ENCODE measurements around the gene RITA1. TPM values are rescaled to one million over a fixed set of nuclear protein-coding genes. Genes with fewer than 3 reads are reported as not detected.

The RITA1 gene
- total RNA-seq, 1 experiment from 2014 or later: 20.7 TPM

GRCh38 chr12:113164014-113164413 is 21.5 kb upstream of the RITA1 start:
- CTCF ChIA-PET: no interaction called here
- H3K9ac ChIP-seq (ENCODE audit: low read length): no peak overlapping the region

GRCh38 chr12:113165521-113166450 is 19.7 kb upstream of the RITA1 start:
- ChIA-PET CTCF (interaction anchor here (0.9 to 1.3 kb wide), 2 partner anchors 9 to 13 kb away, joined by 3 read pairs; no protein-coding TSS in a partner anchor), POLR2A (no interaction called here), RAD21 (ENCODE audit: low non-redundant PET in 1 of 2, low total read pairs in 2 of 2, uncharacterized antibody in 2 of 2, unreplicated experiment in 2 of 2) (no interaction called here)
- Histone ChIP-seq H3K27ac (ENCODE audit: low read depth, low read length) (no peak overlapping the region), H3K27me3 (ENCODE audit: insufficient read depth, low read length) (no peaks in the 10 kb centered on the region), H2AFZ (ENCODE audit: low read depth, low read length, poor library complexity, severe bottlenecking) (no peak overlapping the region), H4K20me1 (ENCODE audit: insufficient read depth) (peaks cover 4% of the 10 kb centered on the region; the same call in 1 of the 2 replicates), H3K4me2 (ENCODE audit: low read length) (no peak overlapping the region), H3K9ac (ENCODE audit: low read length) (no peak overlapping the region), H3K9me3 (ENCODE audit: control insufficient read depth in 1 of 2, insufficient read depth in 1 of 2, low read depth in 1 of 2, low read length in 2 of 2) (no peaks in the 10 kb centered on the region), H3K4me1 (ENCODE audit: control insufficient read depth in 1 of 2, insufficient read depth in 2 of 2, low read length in 2 of 2) (peaks cover 0 to 10% of the 10 kb centered on the region in 2 experiments; a peak in 2 of 4 replicates), H3K9me2 (ENCODE audit: insufficient read depth) (no peaks in the 10 kb centered on the region), H3K79me2 (ENCODE audit: insufficient read depth, low read length) (peaks cover under 1% of the 10 kb centered on the region; the same call in 1 of the 2 replicates), H3K4me3 (replicated peaks in 1 of 2; ENCODE audit: low read depth in 1 of 2, low read length in 2 of 2) (no peak overlapping the region), H3K36me3 (ENCODE audit: control insufficient read depth in 1 of 2, insufficient read depth in 2 of 2, low read length in 2 of 2) (peaks cover 24 to 32% of the 10 kb centered on the region in 2 experiments)
- intact Hi-C loops (cut with micrococcal nuclease): no loop called here
- DNase-seq (ENCODE audit: low read depth, low spot score) (no peak), ATAC-seq (no peak)
- BruUV-seq (replicated peaks): no TSS peak
- TF ChIP-seq ELF1 (IDR thresholded peaks at IDR 0.05; ENCODE audit: borderline replicate concordance, low read depth) (no peak), CEBPB (IDR thresholded peaks at IDR 0.05; ENCODE audit: low read depth) (no peak), SIN3A (IDR thresholded peaks at IDR 0.05; ENCODE audit: low read depth) (no peak), TCF7L2 (IDR thresholded peaks at IDR 0.05; ENCODE audit: borderline replicate concordance, extremely low read depth, insufficient read depth, insufficient read length) (no peak), EZH2phosphoT487 (IDR thresholded peaks at IDR 0.05; ENCODE audit: borderline replicate concordance) (no peak), SP1 (IDR thresholded peaks at IDR 0.05; ENCODE audit: low read depth) (no peak), EGR1 (IDR thresholded peaks at IDR 0.05; ENCODE audit: low read depth) (no peak), SRF (IDR thresholded peaks at IDR 0.05; ENCODE audit: low read depth) (no peak), FOSL1 (IDR thresholded peaks at IDR 0.05; ENCODE audit: low read depth) (no peak), POLR2AphosphoS5 (IDR thresholded peaks at IDR 0.05; ENCODE audit: low read depth, low read length) (no peak), POLR2A (IDR thresholded peaks at IDR 0.05; ENCODE audit: borderline replicate concordance, extremely low read depth, insufficient read depth, insufficient read length) (no peak), CBX3 (IDR thresholded peaks at IDR 0.05; ENCODE audit: low read depth) (no peak), ZBTB33 (IDR thresholded peaks at IDR 0.05; ENCODE audit: extremely low read depth, insufficient replicate concordance, low read length) (no peak), EZH2 (IDR thresholded peaks at IDR 0.05) (no peak), YY1 (IDR thresholded peaks at IDR 0.05; ENCODE audit: extremely low read depth, insufficient replicate concordance, low read depth, low read length) (no peak), JUND (IDR thresholded peaks at IDR 0.05) (no peak)

More at GRCh38 chr12:113164014-113164413, 21.5 kb upstream of the RITA1 start:
- H3K4me2 ChIP-seq (ENCODE audit: low read length): no peak overlapping the region
- peaks cover 26 to 42% of the 10 kb centered on the region in 2 experiments for H3K36me3 ChIP-seq (ENCODE audit: control insufficient read depth in 1 of 2, insufficient read depth in 2 of 2, low read length in 2 of 2)
- no peak overlapping the region for H2AFZ ChIP-seq (ENCODE audit: low read depth, low read length, poor library complexity, severe bottlenecking)
- DNase-seq (ENCODE audit: low read depth, low spot score): no peak
- no peaks in the 10 kb centered on the region for H3K27me3 ChIP-seq (ENCODE audit: insufficient read depth, low read length)
- peaks cover 4% of the 10 kb centered on the region; the same call in 1 of the 2 replicates for H4K20me1 ChIP-seq (ENCODE audit: insufficient read depth)
- no TSS peak for BruUV-seq (replicated peaks)
- ATAC-seq: no peak
- H3K27ac ChIP-seq (ENCODE audit: low read depth, low read length): no peak overlapping the region
- H3K9me2 ChIP-seq (ENCODE audit: insufficient read depth): no peaks in the 10 kb centered on the region
- TF ChIP-seq ZFX (IDR thresholded peaks at IDR 0.05): no peak
- TF ChIP-seq CBX3 (IDR thresholded peaks at IDR 0.05; ENCODE audit: low read depth): no peak
- no peak for TF ChIP-seq CEBPB (IDR thresholded peaks at IDR 0.05; ENCODE audit: low read depth)
- TF ChIP-seq POLR2AphosphoS5 (IDR thresholded peaks at IDR 0.05; ENCODE audit: low read depth, low read length): no peak
- TF ChIP-seq SIN3A (IDR thresholded peaks at IDR 0.05; ENCODE audit: low read depth): no peak
- no peak for TF ChIP-seq EZH2 (IDR thresholded peaks at IDR 0.05)
- TF ChIP-seq FOSL1 (IDR thresholded peaks at IDR 0.05; ENCODE audit: low read depth): no peak
- TF ChIP-seq, protein P1, sequence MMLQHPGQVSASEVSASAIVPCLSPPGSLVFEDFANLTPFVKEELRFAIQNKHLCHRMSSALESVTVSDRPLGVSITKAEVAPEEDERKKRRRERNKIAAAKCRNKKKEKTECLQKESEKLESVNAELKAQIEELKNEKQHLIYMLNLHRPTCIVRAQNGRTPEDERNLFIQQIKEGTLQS (IDR thresholded peaks at IDR 0.05): no peak
- TF ChIP-seq EGR1 (IDR thresholded peaks at IDR 0.05; ENCODE audit: low read depth): no peak
- no peaks in the 10 kb centered on the region for H3K9me3 ChIP-seq (ENCODE audit: control insufficient read depth in 1 of 2, insufficient read depth in 1 of 2, low read depth in 1 of 2, low read length in 2 of 2)
- ChIA-PET POLR2A (no interaction called here), RAD21 (ENCODE audit: low non-redundant PET in 1 of 2, low total read pairs in 2 of 2, uncharacterized antibody in 2 of 2, unreplicated experiment in 2 of 2) (no interaction called here)
- no peaks in the 10 kb centered on the region for H3K79me2 ChIP-seq (ENCODE audit: insufficient read depth, low read length)
- no peak overlapping the region for H3K4me3 ChIP-seq (replicated peaks in 1 of 2; ENCODE audit: low read depth in 1 of 2, low read length in 2 of 2)
- intact Hi-C loops (cut with micrococcal nuclease): no loop called here
- H3K4me1 ChIP-seq (ENCODE audit: control insufficient read depth in 1 of 2, insufficient read depth in 2 of 2, low read length in 2 of 2): peaks cover 0 to 10% of the 10 kb centered on the region in 2 experiments; a peak in 2 of 4 replicates
